Thyroid gland (tissue), 4 donors: ENCODE results near the gene PRR12.

Experiments used
- CTCF ChIP-seq, 6 experiments: fragments of 200-600 bp in 3 of 6; fragments of 450-650 bp in 3 of 6; sonication (generic) in 3 of 6; IDR thresholded peaks; one replicate each; pipeline ENCODE4 v1.5.1; 2016 to 2019; ENCODE audit warnings: antibody characterized with exemption in 6 of 6, mild to moderate bottlenecking in 2 of 6, inconsistent platforms in 1 of 6, moderate library complexity in 1 of 6
- POLR2A ChIP-seq, 2 donors: fragments of 450-650 bp; IDR thresholded peaks; one replicate each; pipeline ENCODE4 v1.6.1; 2017; ENCODE audit warnings: antibody characterized with exemption in 2 of 2, mild to moderate bottlenecking in 2 of 2, moderate library complexity in 1 of 2

- no peak for TF ChIP-seq CTCF (IDR thresholded peaks at IDR 0.05)
- no peak for TF ChIP-seq POLR2A (IDR thresholded peaks at IDR 0.05)
These were observed 24.9 kb downstream of the PRR12 start for GRCh38 chr19:49615861-49616260.
